ENCODE data around the gene SH3BP4.

Gene SH3BP4

GRCh38 chr2:235063471-235063961, 111.7 kb downstream of the SH3BP4 start:
- DNase-seq, result no peak

- no peak for DNase-seq
Observed at GRCh38 chr2:235064976-235065375, 113.2 kb downstream of the SH3BP4 start.

- no peak for DNase-seq
Observed at GRCh38 chr2:235066490-235066889, 114.7 kb downstream of the SH3BP4 start.

- no peak for DNase-seq
Observed at GRCh38 chr2:235066895-235067294, 115.1 kb downstream of the SH3BP4 start.

- DNase-seq, result no peak
Observed at GRCh38 chr2:235068701-235069100, 116.9 kb downstream of the SH3BP4 start.

- no peak for DNase-seq
Observed at GRCh38 chr2:235070063-235070706, 118.4 kb downstream of the SH3BP4 start.

- DNase-seq, result no peak
Observed at GRCh38 chr2:235073868-235074413, 122.1 kb downstream of the SH3BP4 start.

- no peak for DNase-seq
Observed at GRCh38 chr2:235077046-235077445, 125.2 kb downstream of the SH3BP4 start.

GRCh38 chr2:235078182-235078581, 126.4 kb downstream of the SH3BP4 start:
- no peak for DNase-seq

GRCh38 chr2:235078914-235079472, 127.2 kb downstream of the SH3BP4 start:
- DNase-seq, result no peak

GRCh38 chr2:235080101-235080500, 128.3 kb downstream of the SH3BP4 start:
- no peak for DNase-seq

GRCh38 chr2:235082578-235083338, 130.9 kb downstream of the SH3BP4 start:
- no peak for DNase-seq

- no peak for DNase-seq
Observed at GRCh38 chr2:235083822-235084221, 132.0 kb downstream of the SH3BP4 start.

- DNase-seq, result no peak
Observed at GRCh38 chr2:235084424-235084823, 132.6 kb downstream of the SH3BP4 start.

- no peak for DNase-seq
Observed at GRCh38 chr2:235085476-235085875, 133.7 kb downstream of the SH3BP4 start.

- no peak for DNase-seq
Observed at GRCh38 chr2:235086481-235087184, 134.8 kb downstream of the SH3BP4 start.

- DNase-seq, result no peak
Observed at GRCh38 chr2:235087832-235088495, 136.1 kb downstream of the SH3BP4 start.

- no peak for DNase-seq
Observed at GRCh38 chr2:235088496-235088921, 136.7 kb downstream of the SH3BP4 start.

GRCh38 chr2:235091421-235091820, 139.6 kb downstream of the SH3BP4 start:
- DNase-seq, result no peak

GRCh38 chr2:235091983-235092382, 140.2 kb downstream of the SH3BP4 start:
- DNase-seq, result no peak

GRCh38 chr2:235092433-235093223, 140.8 kb downstream of the SH3BP4 start:
- DNase-seq, result no peak

- DNase-seq, result no peak
Observed at GRCh38 chr2:235094457-235094856, 142.6 kb downstream of the SH3BP4 start.
